Parathyroid adenoma (tissue), 2 donors: Measurements from ENCODE around the gene ANAPC2.

Experiments
- H2AFZ ChIP-seq: fragments of 300-600 bp; sonication (generic); one replicate; pipeline ENCODE4 v1.7.0; 2017; ENCODE audit warnings: antibody characterized with exemption, mild to moderate bottlenecking
- H3K27ac ChIP-seq: fragments of 300-600 bp; sonication (generic); one replicate; pipeline ENCODE4 v1.7.0; 2017
- H3K27me3 ChIP-seq: fragments of 300-600 bp; sonication (generic); one replicate; pipeline ENCODE4 v1.7.0; 2017; ENCODE audit warnings: low read length; ENCODE audit not compliant: control insufficient read depth, insufficient read depth
- H3K36me3 ChIP-seq: fragments of 300-600 bp; sonication (generic); one replicate; pipeline ENCODE4 v1.7.0; 2017; ENCODE audit warnings: low read length; ENCODE audit not compliant: control insufficient read depth, insufficient read depth
- H3K4me1 ChIP-seq: fragments of 300-600 bp; sonication (generic); one replicate; pipeline ENCODE4 v1.7.0; 2017; ENCODE audit warnings: control low read depth
- H3K4me2 ChIP-seq: fragments of 300-600 bp; sonication (generic); one replicate; pipeline ENCODE4 v1.7.0; 2017; ENCODE audit warnings: low read length
- H3K4me3 ChIP-seq: fragments of 300-600 bp; sonication (generic); one replicate; pipeline ENCODE4 v1.7.0; 2017; ENCODE audit warnings: low read depth, low read length
- H3K79me2 ChIP-seq: fragments of 300-600 bp; sonication (generic); one replicate; pipeline ENCODE4 v1.7.0; 2017; ENCODE audit warnings: control low read depth
- H3K9ac ChIP-seq: fragments of 300-600 bp; sonication (generic); one replicate; pipeline ENCODE4 v1.7.0; 2017; ENCODE audit warnings: mild to moderate bottlenecking
- H3K9me3 ChIP-seq: fragments of 300-600 bp; sonication (generic); one replicate; pipeline ENCODE4 v1.7.0; 2017; ENCODE audit warnings: low read length; ENCODE audit not compliant: control insufficient read depth
- TF ChIP-seq, protein P1 (sequence below): fragments of 300-600 bp; sonication (generic); IDR thresholded peaks from one replicate; pipeline ENCODE4 v1.7.0; 2017; ENCODE audit warnings: antibody characterized with exemption, mild to moderate bottlenecking
- donor health status: primary hyperparathyroidism.

The ANAPC2 gene

DNA sequence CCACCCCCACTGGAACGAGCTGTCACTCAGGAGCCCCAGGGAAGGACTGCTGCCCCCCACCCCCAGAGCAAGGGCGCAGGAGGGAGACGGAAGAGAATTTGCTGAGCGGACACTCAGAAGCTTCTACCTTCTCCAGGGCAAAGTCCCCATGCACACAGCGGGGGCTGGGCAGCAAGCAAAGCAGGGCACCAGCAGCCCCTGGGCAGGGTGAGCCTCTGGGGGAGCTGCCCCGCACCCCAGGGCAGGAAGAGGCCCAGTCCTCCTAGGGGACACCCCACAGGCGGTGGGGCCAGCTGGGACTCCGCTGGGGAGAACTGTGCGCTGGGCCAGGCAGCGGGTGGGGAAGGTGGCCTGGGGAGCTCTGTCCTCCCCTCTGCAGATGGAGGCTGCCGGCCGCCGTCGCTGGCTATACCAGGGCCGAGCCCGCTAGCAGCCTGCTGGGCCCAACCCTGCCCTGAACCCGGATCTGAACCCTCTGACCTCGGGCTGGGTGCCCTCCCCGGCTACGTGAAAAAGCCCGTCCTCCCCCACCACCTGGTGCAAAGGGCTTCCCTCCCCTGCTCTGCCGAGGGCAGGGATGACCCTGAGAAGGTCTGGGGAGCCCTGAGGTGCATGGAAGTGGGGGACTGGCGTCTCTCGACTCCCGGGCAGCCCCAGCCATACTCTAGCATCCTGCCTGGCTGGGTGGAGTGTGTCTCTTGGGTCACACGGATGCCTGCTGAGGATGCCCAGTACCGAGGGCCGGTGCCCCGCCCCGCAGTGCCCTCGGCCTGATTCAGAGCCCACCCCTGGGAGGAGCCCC, 41.7 kb upstream of the ANAPC2 start:
- Histone ChIP-seq H3K9me3 (no peaks in the 10 kb centered on the region), H3K4me3 (no peak overlapping the region), H3K79me2 (no peaks in the 10 kb centered on the region), H3K4me1 (peaks cover 5% of the 10 kb centered on the region), H3K4me2 (no peak overlapping the region), H3K27me3 (no peaks in the 10 kb centered on the region), H3K27ac (no peak overlapping the region), H2AFZ (no peak overlapping the region), H3K9ac (no peak overlapping the region), H3K36me3 (no peaks in the 10 kb centered on the region)
- TF ChIP-seq, protein P1, sequence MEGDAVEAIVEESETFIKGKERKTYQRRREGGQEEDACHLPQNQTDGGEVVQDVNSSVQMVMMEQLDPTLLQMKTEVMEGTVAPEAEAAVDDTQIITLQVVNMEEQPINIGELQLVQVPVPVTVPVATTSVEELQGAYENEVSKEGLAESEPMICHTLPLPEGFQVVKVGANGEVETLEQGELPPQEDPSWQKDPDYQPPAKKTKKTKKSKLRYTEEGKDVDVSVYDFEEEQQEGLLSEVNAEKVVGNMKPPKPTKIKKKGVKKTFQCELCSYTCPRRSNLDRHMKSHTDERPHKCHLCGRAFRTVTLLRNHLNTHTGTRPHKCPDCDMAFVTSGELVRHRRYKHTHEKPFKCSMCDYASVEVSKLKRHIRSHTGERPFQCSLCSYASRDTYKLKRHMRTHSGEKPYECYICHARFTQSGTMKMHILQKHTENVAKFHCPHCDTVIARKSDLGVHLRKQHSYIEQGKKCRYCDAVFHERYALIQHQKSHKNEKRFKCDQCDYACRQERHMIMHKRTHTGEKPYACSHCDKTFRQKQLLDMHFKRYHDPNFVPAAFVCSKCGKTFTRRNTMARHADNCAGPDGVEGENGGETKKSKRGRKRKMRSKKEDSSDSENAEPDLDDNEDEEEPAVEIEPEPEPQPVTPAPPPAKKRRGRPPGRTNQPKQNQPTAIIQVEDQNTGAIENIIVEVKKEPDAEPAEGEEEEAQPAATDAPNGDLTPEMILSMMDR, result no peak

DNA sequence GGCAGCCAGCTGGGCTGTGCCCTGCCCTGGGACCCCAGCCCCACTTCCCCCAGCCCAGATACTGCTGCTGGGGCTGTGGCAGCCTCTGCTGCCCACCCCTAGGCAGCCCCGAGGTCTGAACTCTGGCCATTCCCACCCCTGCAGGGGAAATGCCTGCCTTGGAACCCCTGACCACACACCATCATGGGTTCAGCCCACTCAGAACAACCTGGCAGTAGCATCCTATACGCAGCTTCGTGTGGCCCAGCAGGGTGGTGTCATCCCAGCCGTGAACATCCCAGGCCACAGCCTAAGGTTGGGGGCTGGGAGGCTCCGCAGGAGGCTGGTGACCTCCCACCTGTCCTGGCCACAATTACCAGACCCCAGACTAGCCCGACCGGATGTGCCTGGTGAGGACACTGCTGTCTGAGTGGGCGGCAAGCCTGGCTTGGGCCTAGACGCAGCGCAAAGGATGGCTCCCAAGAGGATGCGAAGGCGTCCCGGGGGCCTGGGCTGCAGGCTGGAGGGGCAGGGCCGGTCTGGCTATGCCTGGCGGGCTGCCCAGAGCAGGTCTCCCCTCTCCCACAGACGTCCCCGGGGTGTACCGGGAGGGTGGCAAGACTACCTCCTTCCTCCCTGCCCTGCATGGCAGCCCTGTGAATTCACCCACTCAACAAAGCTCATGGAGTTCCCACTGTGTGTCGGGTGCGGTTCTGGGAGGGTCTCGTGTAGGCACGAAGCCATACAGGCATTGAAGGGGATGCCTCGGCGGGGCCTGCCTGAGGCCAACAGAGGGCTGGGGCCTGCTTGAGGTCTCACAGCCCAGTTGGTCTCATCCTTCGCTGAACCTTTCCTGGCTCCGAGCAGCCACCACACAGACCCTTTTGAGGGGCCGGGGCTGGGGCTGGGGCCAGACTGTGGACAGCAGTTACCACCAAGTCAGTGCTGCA, 40.9 kb upstream of the ANAPC2 start:
- H3K79me2 ChIP-seq, result no peaks in the 10 kb centered on the region
- H3K27ac ChIP-seq, result no peak overlapping the region
- TF ChIP-seq, protein P1, result no peak
- no peak overlapping the region for H3K4me3 ChIP-seq
- H3K9ac ChIP-seq, result no peak overlapping the region
- no peak overlapping the region for H2AFZ ChIP-seq
- H3K9me3 ChIP-seq, result no peaks in the 10 kb centered on the region
- no peak overlapping the region for H3K4me2 ChIP-seq
- peaks cover 5% of the 10 kb centered on the region for H3K4me1 ChIP-seq
- no peaks in the 10 kb centered on the region for H3K36me3 ChIP-seq
- no peaks in the 10 kb centered on the region for H3K27me3 ChIP-seq

DNA sequence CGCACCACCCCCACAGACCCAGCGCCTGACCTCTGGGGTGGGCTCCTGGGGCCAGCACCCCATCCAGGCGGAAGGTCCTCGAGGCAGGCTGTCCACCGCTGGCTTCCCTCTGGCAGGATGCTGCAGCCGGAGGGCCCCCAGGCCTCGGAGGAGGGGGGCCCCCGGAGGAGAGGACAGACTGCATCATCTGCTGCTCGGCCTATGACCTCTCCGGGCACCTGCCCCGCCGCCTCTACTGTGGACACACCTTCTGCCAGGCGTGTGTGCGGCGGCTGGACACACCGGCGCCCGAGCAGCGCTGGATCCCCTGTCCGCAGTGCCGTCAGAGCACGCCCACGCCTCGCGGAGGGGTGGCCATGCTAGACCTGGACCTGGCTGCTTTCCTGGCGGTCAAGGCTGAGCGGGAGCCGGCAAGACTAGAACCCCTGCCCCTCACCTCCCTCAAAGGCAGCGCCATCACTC, 40.2 kb upstream of the ANAPC2 start:
- no peaks in the 10 kb centered on the region for H3K27me3 ChIP-seq
- no peak overlapping the region for H3K9ac ChIP-seq
- no peak overlapping the region for H3K4me3 ChIP-seq
- peaks cover 5% of the 10 kb centered on the region for H3K4me1 ChIP-seq
- H3K9me3 ChIP-seq, result no peaks in the 10 kb centered on the region
- TF ChIP-seq, protein P1, result no peak
- no peak overlapping the region for H3K27ac ChIP-seq
- H3K4me2 ChIP-seq, result no peak overlapping the region
- no peak overlapping the region for H2AFZ ChIP-seq
- H3K79me2 ChIP-seq, result no peaks in the 10 kb centered on the region
- H3K36me3 ChIP-seq, result no peaks in the 10 kb centered on the region

DNA sequence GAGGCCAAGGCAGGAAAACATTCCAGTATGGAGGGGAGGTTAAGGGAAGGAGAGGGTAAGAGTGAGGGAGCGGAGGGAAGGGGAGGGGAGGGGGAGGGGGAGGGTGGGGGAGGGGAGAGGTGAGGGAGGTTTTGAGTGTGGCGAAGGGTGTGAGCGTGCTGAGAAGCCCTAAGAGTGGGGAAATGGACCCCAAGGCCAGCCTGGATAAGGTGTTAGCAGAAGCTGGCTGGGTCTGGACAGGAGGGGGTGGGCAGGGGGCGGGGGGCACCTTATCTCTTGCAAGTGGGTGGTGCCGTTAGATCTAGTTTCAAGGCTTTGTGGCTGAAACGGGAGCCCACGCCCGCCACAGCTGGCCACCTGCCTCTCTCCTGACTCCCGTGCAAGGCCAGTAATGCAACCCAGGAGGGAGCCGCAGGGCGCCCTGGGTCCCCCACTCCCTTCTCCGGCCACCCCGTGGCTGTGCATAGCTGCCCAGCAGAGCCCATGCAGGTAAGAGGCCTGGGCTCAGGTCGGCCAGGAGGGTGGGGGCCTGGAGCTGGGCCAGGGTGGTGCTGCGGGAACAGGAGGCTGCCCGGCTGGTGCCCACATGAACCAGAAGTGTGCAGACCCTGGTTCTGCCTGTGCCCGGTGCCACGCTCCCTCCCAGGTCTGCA, 39.6 kb upstream of the ANAPC2 start:
- Histone ChIP-seq H3K9ac (no peak overlapping the region), H3K4me2 (no peak overlapping the region), H3K36me3 (no peaks in the 10 kb centered on the region), H3K4me3 (no peak overlapping the region), H3K27ac (no peak overlapping the region), H2AFZ (no peak overlapping the region), H3K9me3 (no peaks in the 10 kb centered on the region), H3K79me2 (no peaks in the 10 kb centered on the region), H3K4me1 (peaks cover 5% of the 10 kb centered on the region), H3K27me3 (no peaks in the 10 kb centered on the region)
- TF ChIP-seq, protein P1, result no peak
